ENCODE results near the gene OR4D1.

OR4D1 gene

DNA sequence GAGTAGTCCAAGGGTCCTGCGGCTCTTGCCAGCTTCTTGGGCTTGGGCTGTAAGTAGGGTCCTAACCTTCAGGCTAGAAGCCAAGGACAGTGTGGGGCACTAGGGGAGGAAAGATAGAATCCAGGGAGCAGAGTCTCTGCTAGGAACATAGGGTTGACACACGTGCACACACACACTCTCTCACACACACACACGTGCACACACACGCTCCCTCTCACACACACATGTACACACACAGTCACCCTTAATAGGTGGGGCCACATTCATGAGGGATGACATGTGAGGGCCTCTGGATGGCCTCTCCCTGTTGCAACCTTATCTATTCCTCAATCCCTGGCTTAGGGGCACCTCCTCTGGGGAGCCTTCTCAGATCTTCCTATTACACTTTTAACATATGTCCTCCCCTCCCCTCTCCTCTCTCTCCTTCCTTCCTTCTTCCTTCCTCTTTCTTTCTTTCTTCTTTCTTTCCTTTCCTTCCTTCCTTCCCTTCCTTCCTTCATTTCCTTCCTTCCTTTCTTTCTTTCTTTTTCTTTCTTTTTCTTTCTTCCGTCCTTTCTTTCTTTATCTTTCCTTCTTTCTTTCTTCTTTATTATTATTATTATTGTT is 47.4 kb downstream of the OR4D1 start:
- DNase-seq (ENCODE audit: low spot score) = no peak

DNA sequence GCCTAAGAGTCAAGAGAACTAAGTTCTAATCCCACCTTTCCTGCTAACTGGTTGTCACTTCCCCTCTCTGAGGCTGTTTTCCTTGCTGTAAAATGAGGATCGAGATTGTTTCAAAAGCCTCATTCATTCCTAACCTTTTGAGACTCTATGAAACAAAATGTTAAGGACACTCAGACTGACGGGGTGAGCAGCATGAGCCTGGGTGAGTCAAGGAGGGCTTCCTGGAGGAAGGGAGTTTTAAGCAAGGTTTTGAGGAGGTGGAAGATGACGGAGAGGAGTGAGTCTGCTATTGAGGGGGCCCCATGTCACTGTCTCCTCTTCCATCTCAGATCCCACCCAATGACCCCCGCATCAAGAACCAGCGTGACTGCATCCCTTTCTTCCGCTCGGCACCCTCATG is 48.4 kb downstream of the OR4D1 start:
- no peak for DNase-seq (ENCODE audit: low spot score)

DNA sequence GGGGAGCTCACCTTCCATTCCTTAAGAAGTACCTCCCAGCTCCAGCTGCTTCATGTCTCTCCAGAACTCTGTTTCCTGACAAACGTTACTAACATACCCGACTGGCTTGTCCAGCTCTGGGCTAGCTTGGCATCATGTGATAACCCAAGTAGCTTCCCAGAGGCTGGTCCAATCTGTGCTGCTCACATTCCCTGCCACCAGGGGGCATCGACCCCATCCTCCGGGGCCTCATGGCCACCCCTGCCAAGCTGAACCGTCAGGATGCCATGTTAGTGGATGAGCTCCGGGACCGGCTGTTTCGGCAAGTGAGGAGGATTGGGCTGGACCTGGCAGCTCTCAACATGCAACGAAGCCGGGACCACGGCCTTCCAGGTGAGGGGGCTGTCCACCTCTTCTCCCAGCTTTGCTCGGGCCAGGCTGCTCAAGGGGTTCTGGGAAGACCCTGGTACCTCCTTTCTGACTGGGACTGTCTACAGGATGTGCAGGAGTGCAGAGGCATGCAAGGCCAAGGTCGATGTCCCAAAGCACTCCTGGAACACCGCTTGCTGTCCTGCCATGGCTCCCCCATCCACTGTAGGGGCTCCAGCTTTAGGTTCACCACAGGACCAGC is 51.9 kb downstream of the OR4D1 start:
- peak; percentile 29 for DNase-seq (ENCODE audit: low spot score)

DNA sequence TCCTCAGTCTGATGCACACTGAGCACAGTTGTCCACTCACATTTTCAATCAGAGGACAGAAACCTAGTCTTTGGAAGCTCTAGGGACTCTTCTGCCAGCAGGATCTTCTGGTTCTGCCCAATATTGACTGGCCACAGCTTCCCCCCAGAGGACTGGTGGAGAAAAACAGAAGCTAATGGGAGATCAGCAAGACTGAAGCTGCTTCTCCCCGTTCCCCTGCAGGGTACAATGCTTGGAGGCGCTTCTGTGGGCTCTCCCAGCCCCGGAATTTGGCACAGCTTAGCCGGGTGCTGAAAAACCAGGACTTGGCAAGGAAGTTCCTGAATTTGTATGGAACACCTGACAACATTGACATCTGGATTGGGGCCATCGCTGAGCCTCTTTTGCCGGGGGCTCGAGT is 54.7 kb downstream of the OR4D1 start:
- no peak for DNase-seq (ENCODE audit: low spot score)

DNA sequence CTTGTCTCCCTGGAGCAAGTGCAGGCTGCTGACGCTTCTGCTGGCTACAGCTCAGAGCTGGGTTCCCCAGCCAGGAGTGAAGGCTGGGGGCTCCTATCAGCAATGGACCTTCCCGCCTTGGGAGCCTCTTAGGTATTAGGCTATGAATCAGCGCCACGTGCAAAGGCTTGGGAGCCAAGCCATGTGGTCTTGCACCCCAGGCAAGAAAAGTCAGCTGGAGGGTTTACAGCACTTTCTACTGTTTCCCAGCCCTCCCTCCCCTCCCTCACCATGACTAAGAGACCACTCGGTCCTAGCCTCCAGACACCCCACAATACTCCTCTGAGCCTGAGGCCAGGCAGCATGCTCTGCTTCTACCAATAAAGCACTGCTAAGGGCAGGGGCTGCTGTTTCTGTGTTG is 56.6 kb downstream of the OR4D1 start:
- DNase-seq (ENCODE audit: low spot score) = no peak

DNA sequence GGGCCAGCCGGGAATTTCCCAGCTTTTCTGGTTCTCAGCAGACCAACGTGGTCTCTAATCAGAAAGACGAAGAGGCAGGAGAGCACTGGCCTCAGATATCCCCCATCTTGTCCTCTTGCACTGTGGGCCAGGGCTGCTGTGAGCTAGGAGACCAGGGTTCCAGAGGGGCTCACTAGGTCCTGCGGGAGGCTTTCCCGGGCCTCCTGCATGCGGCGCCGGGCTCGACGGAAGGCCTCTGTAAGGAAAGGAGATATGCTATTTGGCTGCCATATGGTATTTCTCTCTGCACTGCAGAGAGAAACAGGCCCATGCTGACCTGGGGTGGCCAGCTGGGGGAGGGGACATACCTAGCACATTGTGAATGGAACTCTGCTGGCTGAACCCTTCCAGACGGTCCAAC is 57.8 kb downstream of the OR4D1 start:
- no peak for DNase-seq (ENCODE audit: low spot score)

DNA sequence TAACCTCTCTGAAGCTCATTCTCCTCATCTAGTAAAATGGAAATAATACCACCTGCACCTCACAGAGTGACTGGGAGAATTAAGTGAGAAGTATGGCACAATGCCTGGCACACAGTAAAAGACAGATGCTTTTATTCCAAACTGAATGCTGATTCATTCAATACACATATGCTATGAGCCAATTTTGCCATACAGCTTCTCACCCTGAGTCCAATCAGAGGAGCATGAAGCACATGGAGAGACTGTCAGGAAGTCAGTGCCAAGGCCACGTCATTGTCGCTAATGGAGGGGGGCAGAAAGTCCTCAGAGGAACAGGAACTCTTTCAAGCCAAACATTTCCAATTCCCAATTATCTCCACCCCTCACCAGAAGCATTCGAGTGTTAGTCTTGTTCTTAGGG is 59.3 kb downstream of the OR4D1 start:
- DNase-seq (ENCODE audit: low spot score) = peak; percentile 81

DNA sequence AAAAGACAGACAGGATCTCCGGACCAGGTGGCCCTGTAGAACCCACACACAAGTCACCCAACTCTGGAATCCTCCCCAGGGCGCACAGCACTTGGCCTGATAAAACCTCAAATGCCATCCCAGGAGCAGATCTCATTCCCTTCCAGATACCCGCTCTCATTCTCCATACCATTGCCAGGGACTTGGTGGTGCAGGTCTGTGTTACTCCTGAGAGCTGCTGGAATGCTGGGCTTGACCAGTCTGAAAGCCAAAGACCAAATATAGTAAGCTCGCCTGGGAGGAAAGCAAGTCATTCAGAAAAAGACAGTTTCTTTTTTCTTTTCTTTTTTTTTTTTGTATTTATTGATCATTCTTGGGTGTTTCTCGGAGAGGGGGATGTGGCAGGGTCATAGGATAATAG is 60.2 kb downstream of the OR4D1 start:
- no peak for DNase-seq (ENCODE audit: low spot score)
